A549 (cell line): ENCODE results near the gene ADGRG1. TPM values are rescaled to one million over a fixed set of nuclear protein-coding genes. Genes with fewer than 3 reads are reported as not detected.

ENCODE experiments used
- ATAC-seq, 2 experiments: fragments of 200-7000 bp in 1 of 2; fragments of >200 bp in 1 of 2; cut with Nextera tagmentation in 1 of 2; cut with Tn5 transposase in 1 of 2; 3 replicates each; pipeline versions ENCODE4 v1.8.0 to v1.9.1; 2018 to 2020; ENCODE audit warnings: mild to moderate bottlenecking in 1 of 2, moderate library complexity in 1 of 2
- CTCF ChIA-PET: fragments of 300-600 bp; sonication (Branson Sonifier 250); formaldehyde crosslinking; extraction: SDS; loops from one replicate; lab custom pipeline; 2021; ENCODE audit warnings: antibody characterized with exemption, inconsistent platforms; lab: Yijun Ruan, JAX
- POLR2A ChIA-PET: fragments of 350-600 bp; formaldehyde crosslinking; extraction: SDS; loops from one replicate; lab custom pipeline; 2021; ENCODE audit warnings: antibody characterized with exemption, inconsistent platforms; lab: Yijun Ruan, JAX
- DNase-seq, 2 experiments: peaks; one replicate each; pipeline versions ENCODE4 v3.0.0 to v3.0.0-alpha.2; 2011 to 2016; ENCODE audit warnings: low read depth in 1 of 2, low spot score in 1 of 2
- FAIRE-seq: peaks from 2 replicates; lab custom pipeline; 2011; peaks lifted over from hg19 to GRCh38; lab: Jason Lieb, UNC
- H3K27ac ChIP-seq, 2 experiments: fragments of >200 bp; sonication (Bioruptor Twin); formaldehyde crosslinking; 3 replicates each; pipeline ENCODE4 v1.5.1; 2016 to 2017
- H3K4me1 ChIP-seq: fragments of >200 bp; sonication (Bioruptor Twin); formaldehyde crosslinking; 3 replicates; pipeline ENCODE4 v1.6.1; 2016
- H3K4me2 ChIP-seq: fragments of >200 bp; sonication (Bioruptor Twin); formaldehyde crosslinking; 3 replicates; pipeline ENCODE4 v1.6.1; 2016
- H3K4me3 ChIP-seq: fragments of >200 bp; sonication (Bioruptor Twin); formaldehyde crosslinking; 3 replicates; pipeline ENCODE4 v1.5.1; 2016
- H3K9me3 ChIP-seq: fragments of >200 bp; sonication (Bioruptor Twin); formaldehyde crosslinking; 3 replicates; pipeline ENCODE4 v1.6.1; 2016
- BHLHE40 ChIP-seq: IDR thresholded peaks from 2 replicates; pipeline ENCODE4 v1.6.1; 2012; ENCODE audit warnings: low read depth, low read length, inconsistent platforms
- CEBPB ChIP-seq, 2 experiments: fragments of >200 bp in 1 of 2; sonication (Bioruptor Twin) in 1 of 2; formaldehyde crosslinking in 1 of 2; IDR thresholded peaks; 2 replicates each; pipeline ENCODE4 v1.6.1; 2012 to 2016
- CTCF ChIP-seq: fragments of >200 bp; sonication (Bioruptor Twin); formaldehyde crosslinking; IDR thresholded peaks from 3 replicates; pipeline ENCODE4 v1.5.1; 2016
- EHF ChIP-seq: fragments of 250-450 bp; sonication (Bioruptor Pico); IDR thresholded peaks from 2 replicates; pipeline ENCODE4 v1.5.0; 2020; ENCODE audit warnings: mild to moderate bottlenecking
- ESRRA ChIP-seq: fragments of 150-350 bp; IDR thresholded peaks from 2 replicates; pipeline ENCODE4 v1.6.1; 2014; ENCODE audit warnings: mild to moderate bottlenecking, low read length, borderline replicate concordance
- HES2 ChIP-seq: fragments of >200 bp; sonication (Bioruptor Twin); formaldehyde crosslinking; IDR thresholded peaks from 2 replicates; pipeline ENCODE4 v1.6.1; 2016
- HMGXB4 ChIP-seq: fragments of 250-450 bp; sonication (Bioruptor Pico); IDR thresholded peaks from 2 replicates; pipeline ENCODE4 v1.5.0; 2021; ENCODE audit warnings: mild to moderate bottlenecking, moderate library complexity, borderline replicate concordance
- HOXA7 ChIP-seq: fragments of 250-450 bp; sonication (Bioruptor Pico); IDR thresholded peaks from 2 replicates; pipeline ENCODE4 v1.5.0; 2020; ENCODE audit warnings: mild to moderate bottlenecking, moderate library complexity
- HOXB13 ChIP-seq: fragments of 250-450 bp; sonication (Bioruptor Pico); IDR thresholded peaks from 2 replicates; pipeline ENCODE4 v1.5.0; 2020; ENCODE audit warnings: low read depth, mild to moderate bottlenecking, moderate library complexity
- KDM5A ChIP-seq: fragments of 200-600 bp; sonication (generic); IDR thresholded peaks from 2 replicates; pipeline ENCODE4 v1.6.1; 2016; ENCODE audit warnings: antibody characterized with exemption, mild to moderate bottlenecking
- NFE2L2 ChIP-seq: fragments of 150-350 bp; conservative IDR thresholded peaks from 2 replicates; pipeline ENCODE4 v1.6.1; 2014; ENCODE audit warnings: low read length
- NPAS2 ChIP-seq: fragments of 250-450 bp; sonication (Bioruptor Pico); IDR thresholded peaks from 2 replicates; pipeline ENCODE4 v1.8.0; 2022; ENCODE audit warnings: mild to moderate bottlenecking, moderate library complexity, borderline replicate concordance
- POLR2AphosphoS2 ChIP-seq: conservative IDR thresholded peaks from 2 replicates; pipeline ENCODE4 v1.6.1; 2012; ENCODE audit warnings: low read length, improper control_type of control experiment, inconsistent platforms
- RAD21 ChIP-seq, 2 experiments: fragments of >200 bp in 1 of 2; sonication (Bioruptor Twin) in 1 of 2; formaldehyde crosslinking in 1 of 2; IDR thresholded peaks in 1 of 2; conservative IDR thresholded peaks in 1 of 2; 2 replicates in 1 of 2; 3 replicates in 1 of 2; pipeline ENCODE4 v1.6.1; 2012 to 2018; ENCODE audit warnings: inconsistent platforms in 1 of 2
- RNF2 ChIP-seq: fragments of 200-600 bp; sonication (generic); IDR thresholded peaks from 2 replicates; pipeline ENCODE4 v1.6.1; 2016; ENCODE audit warnings: low read depth, mild to moderate bottlenecking, antibody characterized with exemption, moderate library complexity, borderline replicate concordance
- SREBF2 ChIP-seq: fragments of 450-650 bp; IDR thresholded peaks from 2 replicates; pipeline ENCODE4 v1.6.1; 2014; ENCODE audit warnings: mild to moderate bottlenecking, moderate library complexity
- TFCP2L1 ChIP-seq: fragments of 250-450 bp; sonication (Bioruptor Pico); IDR thresholded peaks from 2 replicates; pipeline ENCODE4 v1.5.0; 2021; ENCODE audit warnings: mild to moderate bottlenecking
- ZFP36 ChIP-seq: fragments of 450-650 bp; IDR thresholded peaks from 2 replicates; pipeline ENCODE4 v1.6.1; 2014; ENCODE audit warnings: borderline replicate concordance; ENCODE audit not compliant: partially characterized antibody
- ZNF302 ChIP-seq: fragments of 250-450 bp; sonication (Bioruptor Pico); IDR thresholded peaks from 2 replicates; pipeline ENCODE4 v1.9.0; 2021; ENCODE audit warnings: inconsistent platforms, mild to moderate bottlenecking, moderate library complexity
- WGBS: methylation state at CpG from one replicate; pipeline ENCODE4 v1.1.6; 2017; ENCODE audit errors: missing lambda C conversion rate; 5-methylcytosine and 5-hydroxymethylcytosine counted together
- polyA plus RNA-seq, 4 experiments: library from polyadenylated mRNA; depleted of rRNA in 3 of 4; stranded (reverse); fragments of >200 nt; fragmentation: RNase III in 1 of 4; extraction: RNeasy Plus Mini Kit Qiagen cat#74134 plus additional on column Dnase treatment in 1 of 4; gene quantifications; 2 replicates in 3 of 4; 3 replicates in 1 of 4; pipeline ENCODE4 v1.2.3, GENCODE V29; 2011 to 2017
- TF ChIP-seq, protein P1 (sequence below): IDR thresholded peaks from 2 replicates; pipeline ENCODE4 v1.6.1; 2012

Gene ADGRG1
- polyA plus RNA-seq, 2 of the 4 experiments (the other 2 are of a cell fraction): 28.3 to 142 TPM

- peaks cover under 1% of the 10 kb centered on the region; the same call in 2 of the 3 replicates for H3K4me1 ChIP-seq
- DNase-seq (no peak), ATAC-seq (no peak), FAIRE-seq (no peak)
- no peak overlapping the region for H3K27ac ChIP-seq
- H3K4me3 ChIP-seq: no peak overlapping the region
- ChIA-PET CTCF (interaction anchor here (1.0 kb wide), 1 partner anchor 119 kb away, joined by 3 read pairs; no protein-coding TSS in a partner anchor), POLR2A (no interaction called here)
- no peak overlapping the region for H3K4me2 ChIP-seq
- 78% methylated on average over 3 of the region's 3 CpGs for WGBS
- no peaks in the 10 kb centered on the region for H3K9me3 ChIP-seq
- no peak for TF ChIP-seq KDM5A
- TF ChIP-seq POLR2AphosphoS2: no peak
- no peak for TF ChIP-seq RNF2
- no peak for TF ChIP-seq ESRRA
- no peak for TF ChIP-seq HMGXB4
- no peak for TF ChIP-seq SREBF2
These were observed 81.2 kb downstream of the ADGRG1 start for GRCh38 chr16:57709663-57710062.

DNA sequence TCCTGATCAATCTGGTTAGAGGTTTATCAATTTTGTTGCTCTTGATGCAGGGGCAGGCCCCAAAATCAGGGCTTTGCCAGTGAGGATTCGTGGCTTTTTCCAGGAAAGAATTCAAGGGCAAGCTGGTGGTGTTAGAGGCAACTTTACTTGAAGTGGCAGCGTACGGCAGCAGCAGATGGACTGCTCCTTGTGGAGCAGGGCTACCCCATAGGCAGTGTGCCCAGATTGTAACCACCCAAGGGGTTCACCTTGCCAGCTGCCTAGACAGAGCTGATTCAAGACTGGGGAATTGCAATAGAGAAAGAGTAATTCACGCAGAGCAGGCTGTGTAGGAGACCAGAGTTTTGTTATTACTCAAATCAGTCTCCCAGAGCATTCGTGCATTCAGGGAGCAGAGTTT lies 82.9 kb downstream of the ADGRG1 start:
- FAIRE-seq: no peak
- TF ChIP-seq, protein P1, sequence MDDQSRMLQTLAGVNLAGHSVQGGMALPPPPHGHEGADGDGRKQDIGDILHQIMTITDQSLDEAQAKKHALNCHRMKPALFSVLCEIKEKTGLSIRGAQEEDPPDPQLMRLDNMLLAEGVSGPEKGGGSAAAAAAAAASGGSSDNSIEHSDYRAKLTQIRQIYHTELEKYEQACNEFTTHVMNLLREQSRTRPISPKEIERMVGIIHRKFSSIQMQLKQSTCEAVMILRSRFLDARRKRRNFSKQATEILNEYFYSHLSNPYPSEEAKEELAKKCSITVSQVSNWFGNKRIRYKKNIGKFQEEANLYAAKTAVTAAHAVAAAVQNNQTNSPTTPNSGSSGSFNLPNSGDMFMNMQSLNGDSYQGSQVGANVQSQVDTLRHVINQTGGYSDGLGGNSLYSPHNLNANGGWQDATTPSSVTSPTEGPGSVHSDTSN: no peak
- no peak for TF ChIP-seq EHF (CRISPR knock-in tag)
- no peak for TF ChIP-seq BHLHE40
- TF ChIP-seq NFE2L2: no peak
- no peak for TF ChIP-seq CTCF

GRCh38 chr16:57711993-57712392 lies 83.6 kb downstream of the ADGRG1 start:
- H3K27ac ChIP-seq: no peak overlapping the region
- H3K4me3 ChIP-seq: no peak overlapping the region
- DNase-seq: no peak
- no peak for FAIRE-seq
- H3K9me3 ChIP-seq: no peaks in the 10 kb centered on the region
- WGBS: 78% methylated on average over 3 of the region's 3 CpGs
- H3K4me1 ChIP-seq: no peaks in the 10 kb centered on the region
- ATAC-seq: no peak
- ChIA-PET CTCF (interaction anchor here (0.8 to 10.1 kb wide), 7 partner anchors 9 to 136 kb away, joined by 3 to 103 read pairs (median 4); no protein-coding TSS in a partner anchor), POLR2A (no interaction called here)
- no peak overlapping the region for H3K4me2 ChIP-seq
- TF ChIP-seq EHF (CRISPR knock-in tag) (no peak), RAD21 (conservative IDR thresholded peaks at IDR 0.05 in 1 of 2, IDR thresholded peaks at IDR 0.05 in 1 of 2) (no peak), TFCP2L1 (CRISPR knock-in tag) (no peak), NPAS2 (CRISPR knock-in tag) (no peak), RNF2 (no peak), HOXB13 (no peak), CEBPB (IDR thresholded peaks at IDR 0.05) (no peak), ZNF302 (no peak), HES2 (no peak), HOXA7 (no peak), POLR2AphosphoS2 (no peak), CTCF (no peak), ZFP36 (no peak)
- TF ChIP-seq, protein P1: no peak

More for the DNA sequence above, 82.9 kb downstream of the ADGRG1 start:
- ChIA-PET CTCF (interaction anchor here (1.2 to 10.1 kb wide), 5 partner anchors 10 to 135 kb away, joined by 4 to 103 read pairs (median 6); no protein-coding TSS in a partner anchor), POLR2A (no interaction called here)
- ATAC-seq: no peak
- H3K4me2 ChIP-seq: no peak overlapping the region
- WGBS: 81% methylated on average over 5 of the region's 5 CpGs
- no peaks in the 10 kb centered on the region for H3K9me3 ChIP-seq
- no peaks in the 10 kb centered on the region for H3K4me1 ChIP-seq
- H3K27ac ChIP-seq: no peak overlapping the region
- no peak overlapping the region for H3K4me3 ChIP-seq
- DNase-seq: no peak
